Activated CD8-positive, alpha-beta memory T cell treated with anti-CD3 and anti-CD28 coated beads for 24 hours (primary cell): Measurements from ENCODE around the gene TMEM203.
"Not testable (repeated sequence)": the region's sequence is repeated elsewhere in the genome, so short reads cannot be mapped to it uniquely, and the experiment has no call there.

ENCODE experiments used
- DNase-seq: peaks from one replicate; pipeline ENCODE4 v3.0.0-alpha.2; 2020

TMEM203 gene

GRCh38 chr9:137205126-137206069, at the start of gene TMEM203, which contains the start of gene NDOR1:
Gene TMEM203, minus strand, starts transcription at chr9:137205648. Its CDS starts 234 bp downstream, at chr9:137205414.
Gene NDOR1, plus strand, starts transcription at chr9:137205700. Its CDS starts 78 bp downstream, at chr9:137205778.
- DNase-seq: peak; percentile 98

- peak; percentile 99 for DNase-seq
These were observed 49.4 kb upstream of the TMEM203 start, which contains the start of gene NELFB for GRCh38 chr9:137254624-137255447. Gene NELFB, plus strand, starts transcription at chr9:137255327.

GRCh38 chr9:137253717-137254623, 48.5 kb upstream of the TMEM203 start:
- no peak for DNase-seq

- DNase-seq: no peak
These were observed 47.4 kb upstream of the TMEM203 start for GRCh38 chr9:137252555-137253506.

GRCh38 chr9:137251490-137252268, 46.2 kb upstream of the TMEM203 start:
- DNase-seq: no peak

- no peak for DNase-seq
These were observed 45.7 kb upstream of the TMEM203 start, which contains the start of gene STPG3 for GRCh38 chr9:137251194-137251461. Gene STPG3, plus strand, starts transcription at chr9:137251286. Its CDS starts 1 bp downstream, at chr9:137251287.

- DNase-seq: no peak
These were observed 45.1 kb upstream of the TMEM203 start for GRCh38 chr9:137250329-137251193.

GRCh38 chr9:137247916-137248175, 42.4 kb upstream of the TMEM203 start:
- DNase-seq: no peak

GRCh38 chr9:137247135-137247915, 41.9 kb upstream of the TMEM203 start:
- DNase-seq: no peak

- no peak for DNase-seq
These were observed 40.3 kb upstream of the TMEM203 start for GRCh38 chr9:137245450-137246421.

GRCh38 chr9:137244486-137245449, 39.3 kb upstream of the TMEM203 start:
- DNase-seq: no peak

GRCh38 chr9:137243626-137244485, 38.4 kb upstream of the TMEM203 start:
- DNase-seq: no peak

GRCh38 chr9:137243266-137243625, 37.8 kb upstream of the TMEM203 start:
- DNase-seq: not testable (repeated sequence)

- no peak for DNase-seq
These were observed 37.1 kb upstream of the TMEM203 start for GRCh38 chr9:137242269-137243203.
